ENCODE data around the gene TNRC18.

The TNRC18 gene

DNA sequence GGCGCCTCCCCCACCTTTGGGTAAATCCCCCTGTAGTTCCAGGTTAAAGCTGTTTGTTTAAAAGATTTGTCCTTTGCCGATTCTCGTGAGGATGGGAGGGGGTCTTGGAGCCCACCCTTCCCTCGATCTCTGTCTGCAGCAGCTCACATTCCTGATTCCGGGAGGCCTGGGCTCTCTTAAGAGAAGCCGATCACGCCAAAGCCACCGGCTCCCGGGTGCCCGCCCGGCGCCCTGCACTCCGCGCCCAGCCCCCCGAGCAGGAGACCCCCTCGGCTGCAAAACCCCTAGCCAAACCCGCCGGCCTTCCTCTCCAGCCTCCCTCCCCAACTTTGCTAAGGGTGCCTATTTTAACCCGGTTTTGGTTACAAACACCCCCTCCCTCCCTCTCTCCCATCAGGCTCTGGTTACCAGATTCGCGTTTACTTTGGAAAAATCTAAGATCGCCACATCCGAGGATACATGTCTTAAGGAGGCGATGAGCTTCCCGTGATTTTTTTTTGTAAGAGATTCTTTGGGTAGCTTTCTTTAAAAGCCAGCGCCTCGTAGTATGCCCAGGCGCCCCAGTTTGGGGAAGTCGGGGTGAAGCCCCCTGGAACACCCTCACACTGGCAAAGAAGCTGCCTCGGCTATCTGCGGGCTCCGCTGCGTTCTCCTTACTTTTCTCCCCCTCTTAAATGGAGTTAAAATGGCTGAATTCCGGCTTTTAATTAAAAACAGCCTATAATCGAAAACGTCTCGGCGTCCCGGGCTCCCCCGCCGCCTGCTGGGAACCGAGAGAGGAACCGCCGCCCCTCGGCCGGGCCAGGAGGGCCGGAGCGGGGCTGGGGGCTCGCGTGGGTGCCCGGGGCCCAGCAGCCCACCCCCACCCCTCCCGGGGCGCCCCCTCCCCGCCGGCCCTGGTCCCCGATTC lies 983 bp downstream of the TNRC18 start:
- TF ChIP-seq ZC3H10 (CRISPR knock-in tag; IDR thresholded peaks at IDR 0.05) = no peak
- TF ChIP-seq TCF4 (CRISPR knock-in tag; IDR thresholded peaks at IDR 0.05; ENCODE audit: borderline replicate concordance) = 0 out of 2 replicates have a peak, but pooled peaks have one; percentile 10
- no peak for ATAC-seq

DNA sequence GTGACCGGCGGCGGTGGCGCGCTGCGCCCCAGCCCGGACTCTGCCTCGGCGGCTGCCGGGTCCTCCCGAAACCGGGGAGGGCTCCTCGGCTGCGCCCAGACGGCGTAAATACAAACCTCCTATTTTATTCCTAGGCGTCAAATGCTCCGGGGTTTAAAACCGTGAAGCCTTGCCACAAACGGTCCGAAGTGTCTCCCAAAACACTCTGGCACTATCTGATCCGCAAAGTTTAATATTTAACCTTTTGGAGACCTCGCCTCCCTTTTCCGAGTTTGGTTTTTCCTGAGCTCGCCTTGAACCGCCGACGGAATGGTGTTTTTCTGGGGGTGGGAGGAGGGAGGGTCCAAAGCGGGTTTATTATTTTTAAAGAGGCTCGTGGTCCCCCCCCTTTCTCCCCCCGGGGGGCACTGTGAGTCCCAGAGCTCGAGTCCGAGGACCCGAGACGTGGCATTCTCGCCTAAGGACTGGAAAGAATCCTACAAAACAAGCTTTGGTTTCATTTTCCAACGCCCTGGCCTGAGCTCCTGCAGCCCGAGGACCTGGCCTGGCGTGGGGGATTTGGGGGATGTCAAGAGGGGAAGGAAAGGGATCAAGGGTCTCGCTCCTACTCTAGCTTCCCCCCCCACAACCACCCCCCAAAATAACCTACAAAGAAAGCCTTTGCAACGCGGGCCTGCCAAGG lies 1.8 kb downstream of the TNRC18 start:
- no peak for ATAC-seq
- TF ChIP-seq, protein P1, sequence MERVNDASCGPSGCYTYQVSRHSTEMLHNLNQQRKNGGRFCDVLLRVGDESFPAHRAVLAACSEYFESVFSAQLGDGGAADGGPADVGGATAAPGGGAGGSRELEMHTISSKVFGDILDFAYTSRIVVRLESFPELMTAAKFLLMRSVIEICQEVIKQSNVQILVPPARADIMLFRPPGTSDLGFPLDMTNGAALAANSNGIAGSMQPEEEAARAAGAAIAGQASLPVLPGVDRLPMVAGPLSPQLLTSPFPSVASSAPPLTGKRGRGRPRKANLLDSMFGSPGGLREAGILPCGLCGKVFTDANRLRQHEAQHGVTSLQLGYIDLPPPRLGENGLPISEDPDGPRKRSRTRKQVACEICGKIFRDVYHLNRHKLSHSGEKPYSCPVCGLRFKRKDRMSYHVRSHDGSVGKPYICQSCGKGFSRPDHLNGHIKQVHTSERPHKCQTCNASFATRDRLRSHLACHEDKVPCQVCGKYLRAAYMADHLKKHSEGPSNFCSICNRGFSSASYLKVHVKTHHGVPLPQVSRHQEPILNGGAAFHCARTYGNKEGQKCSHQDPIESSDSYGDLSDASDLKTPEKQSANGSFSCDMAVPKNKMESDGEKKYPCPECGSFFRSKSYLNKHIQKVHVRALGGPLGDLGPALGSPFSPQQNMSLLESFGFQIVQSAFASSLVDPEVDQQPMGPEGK (CRISPR knock-in tag; IDR thresholded peaks at IDR 0.05; ENCODE audit: borderline replicate concordance) = peak; percentile 79; the same call in 1 of the 2 replicates
- no peak for TF ChIP-seq TCF4 (CRISPR knock-in tag; IDR thresholded peaks at IDR 0.05; ENCODE audit: borderline replicate concordance)

GRCh38 chr7:5420881-5421713 lies 2.5 kb downstream of the TNRC18 start:
- no peak for ATAC-seq

More at GRCh38 chr7:5420881-5421713, 2.5 kb downstream of the TNRC18 start:
- TF ChIP-seq ZNF8 (CRISPR knock-in tag; IDR thresholded peaks at IDR 0.05) (no peak), SNAI2 (CRISPR knock-in tag; IDR thresholded peaks at IDR 0.05) (no peak), ZNF565 (CRISPR knock-in tag; conservative IDR thresholded peaks at IDR 0.05; ENCODE audit: low read depth) (no peak), ISL1 (CRISPR knock-in tag; IDR thresholded peaks at IDR 0.05) (no peak), POU6F1 (CRISPR knock-in tag; IDR thresholded peaks at IDR 0.05; ENCODE audit: borderline replicate concordance, low read depth) (no peak), ZFP30 (CRISPR knock-in tag; IDR thresholded peaks at IDR 0.05) (no peak), ZFP3 (CRISPR knock-in tag; IDR thresholded peaks at IDR 0.05) (no peak), CSRNP3 (CRISPR knock-in tag; IDR thresholded peaks at IDR 0.05) (no peak), TCF4 (CRISPR knock-in tag; IDR thresholded peaks at IDR 0.05; ENCODE audit: borderline replicate concordance) (no peak), RARB (CRISPR knock-in tag; IDR thresholded peaks at IDR 0.05) (no peak), PPARA (CRISPR knock-in tag; IDR thresholded peaks at IDR 0.05; ENCODE audit: borderline replicate concordance) (no peak), TOX (CRISPR knock-in tag; IDR thresholded peaks at IDR 0.05; ENCODE audit: borderline replicate concordance) (no peak), ESRRG (CRISPR knock-in tag; IDR thresholded peaks at IDR 0.05) (no peak), GLIS3 (CRISPR knock-in tag; IDR thresholded peaks at IDR 0.05) (no peak), ZNF70 (CRISPR knock-in tag; IDR thresholded peaks at IDR 0.05) (no peak), OSR1 (CRISPR knock-in tag; IDR thresholded peaks at IDR 0.05) (no peak), BACH2 (CRISPR knock-in tag; IDR thresholded peaks at IDR 0.05; ENCODE audit: borderline replicate concordance) (no peak)
- TF ChIP-seq, protein P2, sequence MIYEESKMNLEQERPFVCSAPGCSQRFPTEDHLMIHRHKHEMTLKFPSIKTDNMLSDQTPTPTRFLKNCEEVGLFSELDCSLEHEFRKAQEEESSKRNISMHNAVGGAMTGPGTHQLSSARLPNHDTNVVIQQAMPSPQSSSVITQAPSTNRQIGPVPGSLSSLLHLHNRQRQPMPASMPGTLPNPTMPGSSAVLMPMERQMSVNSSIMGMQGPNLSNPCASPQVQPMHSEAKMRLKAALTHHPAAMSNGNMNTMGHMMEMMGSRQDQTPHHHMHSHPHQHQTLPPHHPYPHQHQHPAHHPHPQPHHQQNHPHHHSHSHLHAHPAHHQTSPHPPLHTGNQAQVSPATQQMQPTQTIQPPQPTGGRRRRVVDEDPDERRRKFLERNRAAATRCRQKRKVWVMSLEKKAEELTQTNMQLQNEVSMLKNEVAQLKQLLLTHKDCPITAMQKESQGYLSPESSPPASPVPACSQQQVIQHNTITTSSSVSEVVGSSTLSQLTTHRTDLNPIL (CRISPR knock-in tag; IDR thresholded peaks at IDR 0.05; ENCODE audit: low read depth) = no peak
- TF ChIP-seq, protein P3, sequence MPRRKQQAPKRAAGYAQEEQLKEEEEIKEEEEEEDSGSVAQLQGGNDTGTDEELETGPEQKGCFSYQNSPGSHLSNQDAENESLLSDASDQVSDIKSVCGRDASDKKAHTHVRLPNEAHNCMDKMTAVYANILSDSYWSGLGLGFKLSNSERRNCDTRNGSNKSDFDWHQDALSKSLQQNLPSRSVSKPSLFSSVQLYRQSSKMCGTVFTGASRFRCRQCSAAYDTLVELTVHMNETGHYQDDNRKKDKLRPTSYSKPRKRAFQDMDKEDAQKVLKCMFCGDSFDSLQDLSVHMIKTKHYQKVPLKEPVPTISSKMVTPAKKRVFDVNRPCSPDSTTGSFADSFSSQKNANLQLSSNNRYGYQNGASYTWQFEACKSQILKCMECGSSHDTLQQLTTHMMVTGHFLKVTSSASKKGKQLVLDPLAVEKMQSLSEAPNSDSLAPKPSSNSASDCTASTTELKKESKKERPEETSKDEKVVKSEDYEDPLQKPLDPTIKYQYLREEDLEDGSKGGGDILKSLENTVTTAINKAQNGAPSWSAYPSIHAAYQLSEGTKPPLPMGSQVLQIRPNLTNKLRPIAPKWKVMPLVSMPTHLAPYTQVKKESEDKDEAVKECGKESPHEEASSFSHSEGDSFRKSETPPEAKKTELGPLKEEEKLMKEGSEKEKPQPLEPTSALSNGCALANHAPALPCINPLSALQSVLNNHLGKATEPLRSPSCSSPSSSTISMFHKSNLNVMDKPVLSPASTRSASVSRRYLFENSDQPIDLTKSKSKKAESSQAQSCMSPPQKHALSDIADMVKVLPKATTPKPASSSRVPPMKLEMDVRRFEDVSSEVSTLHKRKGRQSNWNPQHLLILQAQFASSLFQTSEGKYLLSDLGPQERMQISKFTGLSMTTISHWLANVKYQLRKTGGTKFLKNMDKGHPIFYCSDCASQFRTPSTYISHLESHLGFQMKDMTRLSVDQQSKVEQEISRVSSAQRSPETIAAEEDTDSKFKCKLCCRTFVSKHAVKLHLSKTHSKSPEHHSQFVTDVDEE (CRISPR knock-in tag; IDR thresholded peaks at IDR 0.05) = no peak
- TF ChIP-seq, protein P1 (CRISPR knock-in tag; IDR thresholded peaks at IDR 0.05; ENCODE audit: borderline replicate concordance) = no peak
